ENCODE data around the gene FBXW7.

Gene FBXW7

GRCh38 chr4:152509595-152510225 lies 26.2 kb downstream of the FBXW7 start:
- DNase-seq, result no peak

- DNase-seq, result no peak
These were observed 27.1 kb downstream of the FBXW7 start for GRCh38 chr4:152508818-152509217.

- no peak for DNase-seq
These were observed 27.5 kb downstream of the FBXW7 start for GRCh38 chr4:152508386-152508785.

- DNase-seq, result no peak
These were observed 32.1 kb downstream of the FBXW7 start for GRCh38 chr4:152503653-152504290.

- no peak for DNase-seq
These were observed 33.9 kb downstream of the FBXW7 start for GRCh38 chr4:152501846-152502536.

- DNase-seq, result peak; percentile 64
These were observed 35.0 kb downstream of the FBXW7 start for GRCh38 chr4:152500800-152501434.

GRCh38 chr4:152500275-152500674 lies 35.6 kb downstream of the FBXW7 start:
- no peak for DNase-seq

GRCh38 chr4:152499344-152499743 lies 36.5 kb downstream of the FBXW7 start:
- no peak for DNase-seq

GRCh38 chr4:152494020-152494419 lies 41.9 kb downstream of the FBXW7 start:
- no peak for DNase-seq

GRCh38 chr4:152488246-152488645 lies 47.6 kb downstream of the FBXW7 start:
- DNase-seq, result no peak

GRCh38 chr4:152486429-152487389 lies 49.2 kb downstream of the FBXW7 start:
- DNase-seq, result no peak

- DNase-seq, result no peak
These were observed 50.1 kb downstream of the FBXW7 start for GRCh38 chr4:152485726-152486276.

GRCh38 chr4:152482211-152482610 lies 53.7 kb downstream of the FBXW7 start:
- no peak for DNase-seq

- DNase-seq, result no peak
These were observed 55.0 kb downstream of the FBXW7 start for GRCh38 chr4:152480901-152481300.

- DNase-seq, result no peak
These were observed 55.6 kb downstream of the FBXW7 start for GRCh38 chr4:152480326-152480725.

GRCh38 chr4:152479428-152480026 lies 56.4 kb downstream of the FBXW7 start:
- no peak for DNase-seq

- no peak for DNase-seq
These were observed 57.2 kb downstream of the FBXW7 start for GRCh38 chr4:152478461-152479237.

GRCh38 chr4:152476796-152477195 lies 59.1 kb downstream of the FBXW7 start:
- no peak for DNase-seq

- DNase-seq, result no peak
These were observed 64.6 kb downstream of the FBXW7 start for GRCh38 chr4:152471251-152471792.

- DNase-seq, result no peak
These were observed 67.5 kb downstream of the FBXW7 start for GRCh38 chr4:152468408-152468807.

- no peak for DNase-seq
These were observed 68.8 kb downstream of the FBXW7 start for GRCh38 chr4:152467101-152467500.

All from activated gamma-delta T cell treated with Interleukin-2 at 50 U/mL for 16 hours (primary cell).